Neuronal stem cell (in vitro differentiated cells): ENCODE measurements around the gene ISG15.
"Not testable (repeated sequence)": the region's sequence is repeated elsewhere in the genome, so short reads cannot be mapped to it uniquely, and the experiment has no call there.

Experiments used
- DNase-seq: peaks from one replicate; pipeline ENCODE4 v3.0.0-alpha.2; 2013; ENCODE audit warnings: low spot score
- H2AFZ ChIP-seq: one replicate; pipeline ENCODE4 v1.6.1; 2013; ENCODE audit warnings: mild to moderate bottlenecking, low read length, inconsistent platforms
- H2AK5ac ChIP-seq: 2 replicates; pipeline ENCODE4 v1.6.1; 2013; ENCODE audit warnings: low read depth, mild to moderate bottlenecking, inconsistent platforms, low read length, moderate library complexity, mixed read lengths
- H2BK120ac ChIP-seq: 2 replicates; pipeline ENCODE4 v1.6.1; 2013; ENCODE audit warnings: low read depth, mild to moderate bottlenecking, inconsistent platforms, low read length, moderate library complexity, mixed read lengths
- H2BK12ac ChIP-seq: one replicate; pipeline ENCODE4 v1.6.1; 2013; ENCODE audit warnings: low read length, inconsistent platforms
- H2BK15ac ChIP-seq: 2 replicates; pipeline ENCODE4 v1.6.1; 2013; ENCODE audit warnings: mild to moderate bottlenecking, low read length, inconsistent platforms, mixed read lengths
- H2BK5ac ChIP-seq: one replicate; pipeline ENCODE4 v1.6.1; 2013; ENCODE audit warnings: inconsistent platforms, mild to moderate bottlenecking, low read length, moderate library complexity
- H3K14ac ChIP-seq: one replicate; pipeline ENCODE4 v1.6.1; 2013; ENCODE audit warnings: low read length, inconsistent platforms
- H3K18ac ChIP-seq: 2 replicates; pipeline ENCODE4 v1.6.1; 2013; ENCODE audit warnings: low read length, inconsistent platforms
- H3K23ac ChIP-seq: 2 replicates; pipeline ENCODE4 v1.6.1; 2013; ENCODE audit warnings: low read depth, mild to moderate bottlenecking, mixed read lengths, low read length, inconsistent platforms; ENCODE audit not compliant: poor library complexity
- H3K27ac ChIP-seq: replicated peaks from 3 replicates; pipeline ENCODE4 v1.5.1; 2013; ENCODE audit warnings: low read length, inconsistent platforms
- H3K27me3 ChIP-seq, 3 experiments: 2 replicates each; pipeline ENCODE4 v1.6.1; 2013; ENCODE audit warnings: low read length in 3 of 3, mild to moderate bottlenecking in 2 of 3, inconsistent platforms in 1 of 3, low read depth in 1 of 3, mixed read lengths in 1 of 3, moderate library complexity in 1 of 3; ENCODE audit not compliant: control insufficient read depth in 3 of 3, insufficient read depth in 3 of 3
- H3K36me3 ChIP-seq, 2 donors: replicated peaks in 1 of 2; 2 replicates each; pipeline ENCODE4 v1.6.1; 2013; ENCODE audit warnings: low read length in 2 of 2; ENCODE audit not compliant: control insufficient read depth in 2 of 2, insufficient read depth in 2 of 2
- H3K4ac ChIP-seq: 2 replicates; pipeline ENCODE4 v1.6.1; 2013; ENCODE audit warnings: inconsistent platforms, mild to moderate bottlenecking, low read length, moderate library complexity
- H3K4me1 ChIP-seq, 2 donors: 1 replicate in 1 of 2; 2 replicates in 1 of 2; pipeline ENCODE4 v1.6.1; 2013; ENCODE audit warnings: low read length in 2 of 2, low read depth in 1 of 2; ENCODE audit not compliant: control insufficient read depth in 2 of 2, insufficient read depth in 1 of 2
- H3K4me2 ChIP-seq: one replicate; pipeline ENCODE4 v1.6.1; 2013; ENCODE audit warnings: mild to moderate bottlenecking, low read length, inconsistent platforms; ENCODE audit not compliant: insufficient read depth, poor library complexity, severe bottlenecking
- H3K4me3 ChIP-seq, 2 donors: 2 replicates each; pipeline ENCODE4 v1.5.1; 2013; ENCODE audit warnings: low read length in 2 of 2, mild to moderate bottlenecking in 2 of 2, inconsistent platforms in 1 of 2, moderate library complexity in 1 of 2
- H3K79me1 ChIP-seq: one replicate; pipeline ENCODE4 v1.6.1; 2013; ENCODE audit warnings: low read depth, mild to moderate bottlenecking, inconsistent platforms, low read length, moderate library complexity
- H3K9ac ChIP-seq: one replicate; pipeline ENCODE4 v1.6.1; 2013; ENCODE audit warnings: mild to moderate bottlenecking, low read depth, low read length, inconsistent platforms; ENCODE audit not compliant: poor library complexity
- H3K9me3 ChIP-seq, 2 donors: replicated peaks in 1 of 2; 2 replicates each; pipeline versions ENCODE3 to v1.6.1; 2013; ENCODE audit warnings: low read length in 2 of 2, mild to moderate bottlenecking in 2 of 2, inconsistent platforms in 1 of 2, low read depth in 1 of 2, mixed read lengths in 1 of 2, moderate library complexity in 1 of 2; ENCODE audit not compliant: control insufficient read depth in 2 of 2, insufficient read depth in 1 of 2
- H4K8ac ChIP-seq: one replicate; pipeline ENCODE4 v1.6.1; 2013; ENCODE audit warnings: low read depth, mild to moderate bottlenecking, inconsistent platforms, low read length, moderate library complexity
- H4K91ac ChIP-seq: one replicate; pipeline ENCODE4 v1.6.1; 2013; ENCODE audit warnings: low read length, low read depth, mild to moderate bottlenecking, inconsistent platforms; ENCODE audit not compliant: poor library complexity
- WGBS, 2 donors: extraction: QIAGEN DNeasy Blood & Tissue Kit; methylation state at CpG; one replicate each; pipeline ENCODE4 v1.1.7; 2013; ENCODE audit warnings: missing lambda C conversion rate in 2 of 2, mixed read lengths in 1 of 2; ENCODE audit not compliant: insufficient read length in 2 of 2, insufficient replicate concordance in 1 of 2; ENCODE audit errors: extremely low coverage in 2 of 2; 5-methylcytosine and 5-hydroxymethylcytosine counted together

ISG15 gene

DNA sequence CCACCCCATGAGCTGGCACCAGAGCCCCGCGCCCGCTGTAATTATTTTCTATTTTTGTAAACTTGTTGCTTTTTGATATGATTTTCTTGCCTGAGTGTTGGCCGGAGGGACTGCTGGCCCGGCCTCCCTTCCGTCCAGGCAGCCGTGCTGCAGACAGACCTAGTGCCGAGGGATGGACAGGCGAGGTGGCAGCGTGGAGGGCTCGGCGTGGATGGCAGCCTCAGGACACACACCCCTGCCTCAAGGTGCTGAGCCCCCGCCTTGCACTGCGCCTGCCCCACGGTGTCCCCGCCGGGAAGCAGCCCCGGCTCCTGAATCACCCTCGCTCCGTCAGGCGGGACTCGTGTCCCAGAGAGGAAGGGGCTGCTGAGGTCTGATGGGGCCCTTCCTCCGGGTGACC, 41.7 kb downstream of the ISG15 start:
- peaks cover 39 to 54% of the 10 kb centered on the region in 2 donors for H3K36me3 ChIP-seq

GRCh38 chr1:1055841-1056736, 42.8 kb downstream of the ISG15 start:
- H4K91ac ChIP-seq, result no peak overlapping the region
- no peak overlapping the region for H2AK5ac ChIP-seq
- H3K9me3 ChIP-seq, result peaks cover 0 to 3% of the 10 kb centered on the region in 2 donors
- peaks cover 14 to 15% of the 10 kb centered on the region in 2 donors for H3K4me1 ChIP-seq
- H3K14ac ChIP-seq, result no peak overlapping the region
- peak overlapping the region; percentile 73 for H3K23ac ChIP-seq
- H3K18ac ChIP-seq, result peak overlapping the region; percentile 64
- H4K8ac ChIP-seq, result no peak overlapping the region
- H3K27me3 ChIP-seq, result peaks cover 4 to 22% (median 20%) of the 10 kb centered on the region in 3 experiments
- H2BK5ac ChIP-seq, result no peak overlapping the region
- no peak for DNase-seq
- no peak overlapping the region for H3K27ac ChIP-seq
- H2BK12ac ChIP-seq, result peak overlapping the region; percentile 73
- H3K9ac ChIP-seq, result peak overlapping the region; percentile 77
- WGBS, 2 donors, result no CpG with 5 or more reads among the region's 50 CpGs
- no peak overlapping the region for H2BK120ac ChIP-seq
- no peak overlapping the region for H2BK15ac ChIP-seq
- no peak overlapping the region for H2AFZ ChIP-seq
- H3K4me3 ChIP-seq, result peak overlapping the region in 1 of 2 donors; percentile 66
- H3K4me2 ChIP-seq, result no peak overlapping the region
- H3K36me3 ChIP-seq, result peaks cover 32 to 43% of the 10 kb centered on the region in 2 donors
- peaks cover 5% of the 10 kb centered on the region for H3K79me1 ChIP-seq
- no peak overlapping the region for H3K4ac ChIP-seq

More for the DNA sequence above, 41.7 kb downstream of the ISG15 start:
- H3K4ac ChIP-seq, result no peak overlapping the region
- no peak overlapping the region for H2AFZ ChIP-seq
- no peak overlapping the region for H4K8ac ChIP-seq
- H2BK120ac ChIP-seq, result no peak overlapping the region
- H3K27ac ChIP-seq, result no peak overlapping the region
- peak overlapping the region; percentile 46 for H2AK5ac ChIP-seq
- no peak overlapping the region for H3K18ac ChIP-seq
- H3K79me1 ChIP-seq, result peaks cover 9% of the 10 kb centered on the region
- no peak overlapping the region for H4K91ac ChIP-seq
- no peak overlapping the region for H2BK12ac ChIP-seq
- peaks cover 0 to 3% of the 10 kb centered on the region in 2 donors for H3K9me3 ChIP-seq
- peak overlapping the region; percentile 39 for H2BK5ac ChIP-seq
- H3K4me1 ChIP-seq, result peaks cover 14 to 15% of the 10 kb centered on the region in 2 donors
- peaks cover 2 to 14% (median 10%) of the 10 kb centered on the region in 3 experiments for H3K27me3 ChIP-seq
- H3K9ac ChIP-seq, result no peak overlapping the region
- no peak overlapping the region for H3K14ac ChIP-seq
- H3K4me2 ChIP-seq, result peak overlapping the region; percentile 11
- no peak overlapping the region for H3K23ac ChIP-seq
- WGBS, 2 donors, result no CpG with 5 or more reads among the region's 23 CpGs
- no peak for DNase-seq
- H2BK15ac ChIP-seq, result no peak overlapping the region
- no peak overlapping the region for H3K4me3 ChIP-seq

DNA sequence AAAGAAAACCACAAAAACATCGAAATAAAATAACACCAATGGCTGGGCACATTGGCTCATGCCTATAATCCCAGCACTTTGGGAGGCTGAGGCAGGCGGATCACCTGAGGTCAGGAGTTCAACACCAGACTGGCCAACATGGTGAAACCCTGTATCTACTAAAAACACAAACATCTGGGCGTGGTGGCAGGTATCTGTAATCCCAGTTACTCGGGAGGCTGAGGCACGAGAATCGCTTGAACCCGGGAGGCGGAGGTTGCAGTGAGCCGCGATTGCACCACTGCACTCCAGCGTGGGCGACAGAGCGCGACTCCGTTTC, 44.4 kb downstream of the ISG15 start:
- not testable (repeated sequence) for H3K9ac ChIP-seq, H3K14ac ChIP-seq, H3K18ac ChIP-seq, H3K9me3 ChIP-seq, H3K79me1 ChIP-seq, H2AFZ ChIP-seq, DNase-seq, H3K23ac ChIP-seq, H2BK15ac ChIP-seq, H3K4ac ChIP-seq, H3K4me3 ChIP-seq, H4K8ac ChIP-seq, H2AK5ac ChIP-seq, H2BK12ac ChIP-seq, H2BK120ac ChIP-seq, H2BK5ac ChIP-seq, H4K91ac ChIP-seq, H3K27ac ChIP-seq, H3K4me2 ChIP-seq
- H3K4me1 ChIP-seq, result peaks cover 18 to 20% of the 10 kb centered on the region in 2 donors
- no CpG with 5 or more reads among the region's 15 CpGs for WGBS, 2 donors
- H3K36me3 ChIP-seq, result peaks cover 17 to 26% of the 10 kb centered on the region in 2 donors
- peaks cover 4 to 33% (median 31%) of the 10 kb centered on the region in 3 experiments for H3K27me3 ChIP-seq
